ENCODE measurements around the gene BLCAP.
A peak's percentile ranks its signal among the peaks of the same experiment; 100 is the strongest.

The BLCAP gene

GRCh38 chr20:37529214-37529967 is 1.7 kb upstream of the BLCAP start:
- DNase-seq = no peak

- peak; percentile 58 for DNase-seq
Observed at GRCh38 chr20:37528446-37529213, 954 bp upstream of the BLCAP start.

- DNase-seq = peak; percentile 45
Observed at GRCh38 chr20:37526839-37527637, 638 bp downstream of the BLCAP start.

GRCh38 chr20:37526238-37526838 is 1.3 kb downstream of the BLCAP start:
- DNase-seq = peak; percentile 67

GRCh38 chr20:37525810-37526209 is 1.9 kb downstream of the BLCAP start:
- DNase-seq = no peak

- no peak for DNase-seq
Observed at GRCh38 chr20:37524859-37525708, 2.6 kb downstream of the BLCAP start.

GRCh38 chr20:37523911-37524700 is 3.6 kb downstream of the BLCAP start:
- peak; percentile 96 for DNase-seq

- no peak for DNase-seq
Observed at GRCh38 chr20:37523012-37523391, 4.7 kb downstream of the BLCAP start.

GRCh38 chr20:37522260-37523011 is 5.2 kb downstream of the BLCAP start:
- DNase-seq = no peak

- DNase-seq = no peak
Observed at GRCh38 chr20:37521061-37521771, 6.5 kb downstream of the BLCAP start, which contains the start of gene NNAT. NNAT (plus strand) TSS chr20:37521250; CDS start chr20:37521332, 82 bp downstream.

GRCh38 chr20:37520419-37520955 is 7.2 kb downstream of the BLCAP start:
- no peak for DNase-seq

- peak; percentile 80 for DNase-seq
Observed at GRCh38 chr20:37519508-37520418, 7.9 kb downstream of the BLCAP start.

GRCh38 chr20:37518606-37519507 is 8.8 kb downstream of the BLCAP start:
- no peak for DNase-seq

GRCh38 chr20:37518059-37518458 is 9.6 kb downstream of the BLCAP start:
- peak; percentile 50 for DNase-seq

GRCh38 chr20:37516811-37517750 is 10.6 kb downstream of the BLCAP start:
- DNase-seq = peak; percentile 92

GRCh38 chr20:37515876-37516275 is 11.8 kb downstream of the BLCAP start:
- no peak for DNase-seq

Measured in NCI-H82 (cell line).